Activated T-helper 1 cell treated with anti-CD3 and anti-CD28 coated beads, Interleukin-12 subunit alpha, Interleukin-12 subunit beta, Interleukin-2, Interleukin-4 antibody, amounts not matched to agents 30 ng/mL and 10 ng/mL and 1 ng/mL, durations not matched to agents 14 hours and 24 hours and 36 hours (primary cell): ENCODE results near the gene TSC22D1. TPM values are rescaled to one million over a fixed set of nuclear protein-coding genes. Genes with fewer than 3 reads are reported as not detected.

Experiments
- DNase-seq: peaks from one replicate; pipeline ENCODE4 v3.0.0; 2021; ENCODE audit warnings: low spot score
- H3K27ac Mint-ChIP-seq: one replicate; pipeline ENCODE4 v1.8.0; 2021; ENCODE audit warnings: mild to moderate bottlenecking, mixed read lengths
- H3K27me3 Mint-ChIP-seq: one replicate; pipeline ENCODE4 v1.8.0; 2022; ENCODE audit warnings: mild to moderate bottlenecking, moderate library complexity, mixed read lengths; ENCODE audit not compliant: insufficient read depth
- H3K36me3 Mint-ChIP-seq: one replicate; pipeline ENCODE4 v1.8.0; 2021; ENCODE audit warnings: low read depth, mixed read lengths
- H3K4me1 Mint-ChIP-seq: one replicate; pipeline ENCODE4 v1.8.0; 2021; ENCODE audit warnings: low read depth, mixed read lengths
- H3K4me3 Mint-ChIP-seq: one replicate; pipeline ENCODE4 v1.8.0; 2021; ENCODE audit warnings: mild to moderate bottlenecking, moderate library complexity, mixed read lengths
- H3K9me3 Mint-ChIP-seq: one replicate; pipeline ENCODE4 v1.8.0; 2021; ENCODE audit warnings: mixed read lengths
- intact Hi-C: fragments of 100-400 bp; cut with micrococcal nuclease; formaldehyde crosslinking; loops from one replicate; pipeline ENCODE4 v1.15.1; 2024
- total RNA-seq: library from RNA; stranded (reverse); gene quantifications from 2 replicates; pipeline ENCODE4 v1.2.3, GENCODE V29; 2022

The TSC22D1 gene
- total RNA-seq, 1 donor from 2014 or later: 6.9 TPM

DNA sequence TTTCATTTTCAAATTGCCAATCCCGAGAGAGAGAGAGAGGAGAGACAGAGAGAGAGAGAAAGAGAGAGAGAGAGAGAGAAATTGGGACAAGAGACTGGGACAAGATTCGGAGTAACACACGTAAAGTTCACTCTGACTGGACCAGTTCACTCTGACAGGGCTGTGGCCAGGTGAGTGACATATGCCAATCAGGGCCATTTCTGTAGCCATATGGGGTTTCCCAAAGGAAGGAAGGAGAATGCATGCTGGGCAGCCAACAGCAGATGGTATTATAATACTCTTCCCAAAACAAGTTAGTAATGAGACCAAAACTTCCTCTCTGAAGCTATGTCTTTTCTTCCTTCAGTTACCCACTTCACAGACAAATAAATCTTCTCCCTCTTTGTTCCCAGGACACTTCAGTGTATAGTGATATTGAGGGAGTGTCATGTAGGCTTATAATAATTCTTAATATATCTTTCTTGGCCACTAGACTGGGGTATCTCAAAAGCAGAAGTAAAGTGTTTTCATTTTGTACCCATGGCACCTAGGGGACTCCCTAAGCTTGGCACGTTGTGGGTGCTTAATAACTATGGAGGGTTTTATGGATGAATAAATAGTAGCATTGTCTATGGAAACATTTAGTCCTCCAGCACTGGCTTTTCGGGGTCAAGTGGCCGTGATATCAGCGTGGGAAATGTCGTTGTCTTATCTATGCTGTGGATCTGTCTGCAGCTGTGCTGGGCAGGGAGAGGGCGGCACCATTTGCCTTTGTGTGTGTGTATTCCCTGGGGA lies 150.9 kb downstream of the TSC22D1 start:
- H3K9me3 Mint-ChIP-seq: no peaks in the 10 kb centered on the region
- no peak overlapping the region for H3K27ac Mint-ChIP-seq
- H3K36me3 Mint-ChIP-seq: no peaks in the 10 kb centered on the region
- H3K4me1 Mint-ChIP-seq: no peaks in the 10 kb centered on the region
- intact Hi-C loops: no loop called here
- H3K27me3 Mint-ChIP-seq: peaks cover 14% of the 10 kb centered on the region
- no peak for DNase-seq
- H3K4me3 Mint-ChIP-seq: no peak overlapping the region

DNA sequence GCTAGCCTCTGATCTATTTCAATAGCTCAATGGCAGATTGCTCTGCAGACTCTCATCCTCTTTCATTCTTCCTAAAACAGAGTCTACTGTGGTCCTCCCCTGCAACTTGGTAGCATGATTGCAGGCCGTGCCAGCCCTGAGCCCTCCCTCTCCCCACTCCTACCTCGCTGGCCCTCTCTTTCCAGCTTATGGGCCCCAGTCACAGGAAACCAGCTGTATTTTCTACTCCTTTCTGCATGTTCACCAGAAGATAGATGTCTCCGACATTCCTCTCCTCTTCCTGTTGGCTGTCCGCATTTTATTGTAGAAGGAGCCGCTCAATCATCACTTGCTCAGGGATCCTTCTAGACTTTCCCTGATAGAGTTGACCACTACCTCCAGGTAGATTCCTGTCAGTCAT lies 152.3 kb downstream of the TSC22D1 start:
- no peaks in the 10 kb centered on the region for H3K4me1 Mint-ChIP-seq
- no peak overlapping the region for H3K4me3 Mint-ChIP-seq
- H3K27me3 Mint-ChIP-seq: peaks cover 14% of the 10 kb centered on the region
- H3K36me3 Mint-ChIP-seq: no peaks in the 10 kb centered on the region
- DNase-seq: no peak
- no peak overlapping the region for H3K27ac Mint-ChIP-seq
- H3K9me3 Mint-ChIP-seq: no peaks in the 10 kb centered on the region
- intact Hi-C loops: no loop called here

- Mint-ChIP-seq H3K4me3 (no peak overlapping the region), H3K4me1 (no peaks in the 10 kb centered on the region), H3K27me3 (peaks cover 14% of the 10 kb centered on the region), H3K27ac (no peak overlapping the region), H3K9me3 (no peaks in the 10 kb centered on the region), H3K36me3 (no peaks in the 10 kb centered on the region)
- DNase-seq: no peak
- intact Hi-C loops: no loop called here
Measured at GRCh38 chr13:44422755-44423643, 153.1 kb downstream of the TSC22D1 start.

GRCh38 chr13:44421853-44422525 lies 154.1 kb downstream of the TSC22D1 start:
- no peak overlapping the region for H3K4me3 Mint-ChIP-seq
- no peaks in the 10 kb centered on the region for H3K36me3 Mint-ChIP-seq
- no peaks in the 10 kb centered on the region for H3K4me1 Mint-ChIP-seq
- intact Hi-C loops: no loop called here
- peaks cover 14% of the 10 kb centered on the region for H3K27me3 Mint-ChIP-seq
- no peak overlapping the region for H3K27ac Mint-ChIP-seq
- H3K9me3 Mint-ChIP-seq: no peaks in the 10 kb centered on the region
- DNase-seq: no peak

DNA sequence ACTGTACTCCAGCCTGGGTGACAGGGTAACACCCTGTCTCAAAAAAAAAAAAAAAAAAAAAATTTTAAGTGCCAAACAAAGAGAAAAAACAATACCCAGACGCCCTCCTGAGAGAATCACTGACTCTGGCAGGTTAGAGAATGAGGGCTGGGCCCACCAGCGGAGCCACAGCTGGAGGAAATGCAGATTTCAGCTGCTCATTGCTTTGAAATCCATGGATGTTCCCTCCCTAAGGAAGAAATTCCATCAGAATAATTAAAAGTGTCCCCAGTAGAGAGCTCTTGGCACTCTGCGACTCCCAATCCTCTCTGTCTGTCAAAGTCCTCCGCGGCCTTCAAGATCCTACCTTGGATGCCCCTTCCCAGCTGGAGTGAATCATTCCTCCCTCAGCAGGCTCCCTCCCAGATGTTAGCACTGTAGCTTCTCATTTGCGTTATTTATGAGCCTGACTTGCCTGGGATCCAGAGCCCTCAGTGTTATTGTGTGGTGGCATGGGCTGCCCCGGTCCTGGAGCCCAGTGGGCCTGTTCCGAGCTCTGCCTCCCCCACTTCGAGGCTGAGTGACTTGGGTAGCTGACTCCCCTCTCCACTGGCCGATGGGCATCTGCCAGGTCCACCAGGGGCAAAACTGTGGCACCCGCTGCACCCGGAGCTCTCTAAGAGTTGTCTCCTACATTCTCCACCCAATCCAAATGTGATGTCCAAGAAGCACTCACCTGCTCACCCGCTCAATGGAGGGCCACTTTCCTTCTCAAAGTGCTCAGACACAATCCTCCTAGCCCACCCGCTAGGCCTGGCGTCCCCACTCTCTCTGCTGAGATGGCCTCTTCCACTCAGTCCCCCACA lies 155.5 kb downstream of the TSC22D1 start:
- Mint-ChIP-seq H3K27me3 (peaks cover 10% of the 10 kb centered on the region), H3K27ac (no peak overlapping the region), H3K36me3 (no peaks in the 10 kb centered on the region), H3K4me3 (no peak overlapping the region), H3K4me1 (no peaks in the 10 kb centered on the region), H3K9me3 (no peaks in the 10 kb centered on the region)
- intact Hi-C loops: no loop called here
- no peak for DNase-seq

DNA sequence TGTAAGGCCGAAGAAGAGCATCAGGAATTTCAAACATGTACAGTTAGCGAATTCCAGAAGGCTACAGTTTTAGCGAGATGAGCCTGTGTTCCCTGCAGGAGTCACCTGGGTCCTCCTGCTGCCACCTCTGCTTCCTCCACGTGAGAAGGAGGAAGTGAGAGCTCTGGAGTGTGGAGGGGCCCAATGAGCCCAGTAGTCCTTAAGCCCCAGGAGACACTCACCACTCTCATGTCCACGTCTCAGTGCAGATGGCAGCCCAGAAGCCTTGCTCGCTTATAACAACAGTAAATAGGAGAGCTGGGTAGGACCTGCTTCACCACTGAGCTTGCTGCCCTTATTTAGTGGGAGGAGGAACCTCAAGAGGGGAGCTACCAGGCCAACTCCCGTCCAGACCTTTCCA lies 158.3 kb downstream of the TSC22D1 start:
- Mint-ChIP-seq H3K9me3 (no peaks in the 10 kb centered on the region), H3K36me3 (no peaks in the 10 kb centered on the region), H3K4me3 (no peak overlapping the region), H3K27ac (no peak overlapping the region), H3K27me3 (no peaks in the 10 kb centered on the region), H3K4me1 (no peaks in the 10 kb centered on the region)
- intact Hi-C loops: no loop called here
- no peak for DNase-seq

GRCh38 chr13:44417446-44417845 lies 158.7 kb downstream of the TSC22D1 start:
- intact Hi-C loops: no loop called here
- H3K4me1 Mint-ChIP-seq: no peaks in the 10 kb centered on the region
- H3K27ac Mint-ChIP-seq: no peak overlapping the region
- H3K9me3 Mint-ChIP-seq: no peaks in the 10 kb centered on the region
- H3K27me3 Mint-ChIP-seq: no peaks in the 10 kb centered on the region
- no peaks in the 10 kb centered on the region for H3K36me3 Mint-ChIP-seq
- no peak for DNase-seq
- H3K4me3 Mint-ChIP-seq: no peak overlapping the region

DNA sequence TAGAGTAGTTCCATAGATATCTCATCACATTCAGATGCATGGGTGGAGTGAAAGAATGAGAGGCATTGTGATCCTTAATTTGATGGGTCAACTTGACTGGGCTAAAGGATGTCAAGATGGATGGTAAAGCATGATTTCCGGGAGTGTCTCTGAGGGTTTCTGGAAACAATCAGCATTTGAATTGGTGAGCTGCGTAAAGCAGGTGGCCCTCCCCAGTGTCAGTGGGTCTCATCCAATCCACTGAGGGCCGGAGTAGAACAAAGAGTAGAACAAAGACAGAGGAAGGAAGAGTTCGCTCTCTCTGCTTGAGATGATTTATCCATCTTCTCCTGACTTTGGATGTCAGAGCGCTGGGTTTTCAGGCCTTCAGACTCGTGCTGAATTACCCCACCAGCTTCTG lies 159.4 kb downstream of the TSC22D1 start:
- Mint-ChIP-seq H3K27ac (no peak overlapping the region), H3K27me3 (no peaks in the 10 kb centered on the region), H3K9me3 (no peaks in the 10 kb centered on the region), H3K36me3 (no peaks in the 10 kb centered on the region), H3K4me3 (no peak overlapping the region), H3K4me1 (no peaks in the 10 kb centered on the region)
- intact Hi-C loops: no loop called here
- DNase-seq: no peak

GRCh38 chr13:44416301-44416700 lies 159.8 kb downstream of the TSC22D1 start:
- H3K4me3 Mint-ChIP-seq: no peak overlapping the region
- H3K27ac Mint-ChIP-seq: no peak overlapping the region
- intact Hi-C loops: no loop called here

GRCh38 chr13:44415815-44416214 lies 160.3 kb downstream of the TSC22D1 start:
- Mint-ChIP-seq H3K9me3 (no peaks in the 10 kb centered on the region), H3K27ac (no peak overlapping the region), H3K36me3 (no peaks in the 10 kb centered on the region), H3K27me3 (no peaks in the 10 kb centered on the region), H3K4me3 (no peak overlapping the region), H3K4me1 (no peaks in the 10 kb centered on the region)
- intact Hi-C loops: no loop called here
- no peak for DNase-seq

More at GRCh38 chr13:44416301-44416700, 159.8 kb downstream of the TSC22D1 start:
- H3K36me3 Mint-ChIP-seq: no peaks in the 10 kb centered on the region
- H3K4me1 Mint-ChIP-seq: no peaks in the 10 kb centered on the region
- no peaks in the 10 kb centered on the region for H3K9me3 Mint-ChIP-seq
- no peaks in the 10 kb centered on the region for H3K27me3 Mint-ChIP-seq
- DNase-seq: no peak

GRCh38 chr13:44414716-44415115 lies 161.4 kb downstream of the TSC22D1 start:
- no peaks in the 10 kb centered on the region for H3K36me3 Mint-ChIP-seq
- DNase-seq: no peak
- no peaks in the 10 kb centered on the region for H3K9me3 Mint-ChIP-seq
- H3K4me3 Mint-ChIP-seq: no peak overlapping the region
- intact Hi-C loops: no loop called here
- H3K27ac Mint-ChIP-seq: no peak overlapping the region
- H3K4me1 Mint-ChIP-seq: no peaks in the 10 kb centered on the region
- no peaks in the 10 kb centered on the region for H3K27me3 Mint-ChIP-seq

DNA sequence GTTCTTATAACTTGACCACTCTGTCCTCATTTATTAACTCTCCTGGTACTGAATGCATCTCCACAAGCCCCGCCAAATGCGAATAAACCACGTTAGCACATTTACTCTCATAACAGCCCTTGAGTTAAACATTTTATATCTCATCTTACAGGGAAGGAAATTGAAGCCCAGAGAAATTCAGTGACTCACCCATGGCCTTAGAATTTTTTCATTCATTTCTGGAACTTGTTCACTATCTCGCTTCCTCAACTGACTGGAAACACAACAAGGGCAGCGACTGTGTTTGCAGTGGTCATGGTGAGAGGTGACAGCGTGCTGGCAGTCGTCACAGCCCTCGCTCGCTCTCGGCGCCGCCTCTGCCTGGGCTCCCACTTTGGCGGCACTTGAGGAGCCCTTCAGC lies 163.0 kb downstream of the TSC22D1 start:
- no peak overlapping the region for H3K27ac Mint-ChIP-seq
- no peaks in the 10 kb centered on the region for H3K4me1 Mint-ChIP-seq
- no peaks in the 10 kb centered on the region for H3K9me3 Mint-ChIP-seq
- H3K27me3 Mint-ChIP-seq: no peaks in the 10 kb centered on the region
- no peak for DNase-seq
- intact Hi-C loops: no loop called here
- H3K36me3 Mint-ChIP-seq: no peaks in the 10 kb centered on the region
- H3K4me3 Mint-ChIP-seq: no peak overlapping the region
